Measurements from ENCODE around the gene NUP210. TPM values are rescaled to one million over a fixed set of nuclear protein-coding genes. Genes with fewer than 3 reads are reported as not detected.
"Not testable (repeated sequence)": the region's sequence is repeated elsewhere in the genome, so short reads cannot be mapped to it uniquely, and the experiment has no call there.

The NUP210 gene
- polyA plus RNA-seq, 1 of the 3 experiments (the other 2 are of a cell fraction), result 1.8 TPM

GRCh38 chr3:13430411-13430875, 10.3 kb upstream of the NUP210 start:
- H3K36me3 ChIP-seq (replicated peaks in 1 of 2; ENCODE audit: control insufficient read depth in 1 of 2, insufficient read depth in 2 of 2, low read length in 1 of 2); H4K20me1 ChIP-seq (ENCODE audit: insufficient read depth); H3K9ac ChIP-seq; H3K9me2 ChIP-seq; H3K4me1 ChIP-seq (ENCODE audit: control insufficient read depth in 1 of 2, insufficient read depth in 2 of 2, low read depth in 1 of 2, low read length in 1 of 2); H3K4me3 ChIP-seq (ENCODE audit: low read depth in 2 of 2, low read length in 1 of 2); H3K27ac ChIP-seq (ENCODE audit: low read depth in 2 of 2, low read length in 1 of 2); POLR2A ChIA-PET; H3K27me3 ChIP-seq (ENCODE audit: insufficient read depth); H2AFZ ChIP-seq (ENCODE audit: low read depth); DNase-seq; H3K4me2 ChIP-seq; H3F3A ChIP-seq (replicated peaks; ENCODE audit: insufficient read depth); H3K79me2 ChIP-seq (ENCODE audit: insufficient read depth); H3K9me3 ChIP-seq: not testable (repeated sequence)
- WGBS (ENCODE audit: low lambda C conversion rate), result 51% methylated on average over 2 of the region's 2 CpGs
- CTCF ChIA-PET, result interaction anchor here (1.2 kb wide), 1 partner anchor 22 kb away, joined by 6 read pairs; no protein-coding TSS in a partner anchor

GRCh38 chr3:13429631-13430291, 9.6 kb upstream of the NUP210 start:
- WGBS (ENCODE audit: low lambda C conversion rate), result 76% methylated on average over 8 of the region's 8 CpGs
- no peak overlapping the region for H3K27ac ChIP-seq (ENCODE audit: low read depth in 2 of 2, low read length in 1 of 2)
- H3K9me3 ChIP-seq, result no peaks in the 10 kb centered on the region
- no peaks in the 10 kb centered on the region; the same call in 1 of the 2 replicates for H3K27me3 ChIP-seq (ENCODE audit: insufficient read depth)
- H3K4me1 ChIP-seq (ENCODE audit: control insufficient read depth in 1 of 2, insufficient read depth in 2 of 2, low read depth in 1 of 2, low read length in 1 of 2), result no peaks in the 10 kb centered on the region
- no peak overlapping the region for H3K4me3 ChIP-seq (ENCODE audit: low read depth in 2 of 2, low read length in 1 of 2)
- no peaks in the 10 kb centered on the region for H3K79me2 ChIP-seq (ENCODE audit: insufficient read depth)
- H3K36me3 ChIP-seq (replicated peaks in 1 of 2; ENCODE audit: control insufficient read depth in 1 of 2, insufficient read depth in 2 of 2, low read length in 1 of 2), result no peaks in the 10 kb centered on the region
- H3F3A ChIP-seq (replicated peaks; ENCODE audit: insufficient read depth), result no peaks in the 10 kb centered on the region
- no peak for DNase-seq
- CTCF ChIA-PET, result interaction anchor here (0.6 to 1.2 kb wide), 2 partner anchors 23 to 71 kb away, joined by 3 to 6 read pairs; no protein-coding TSS in a partner anchor
- no peak overlapping the region for H2AFZ ChIP-seq (ENCODE audit: low read depth)
- no peaks in the 10 kb centered on the region for H4K20me1 ChIP-seq (ENCODE audit: insufficient read depth)
- no peak overlapping the region for H3K9ac ChIP-seq
- TF ChIP-seq FOSL2 (IDR thresholded peaks at IDR 0.05; ENCODE audit: borderline replicate concordance, low read depth) (no peak), GATA2 (CRISPR knock-in tag; IDR thresholded peaks at IDR 0.05) (no peak)
- no peak overlapping the region for H3K4me2 ChIP-seq
- no peaks in the 10 kb centered on the region for H3K9me2 ChIP-seq
- POLR2A ChIA-PET, result no interaction called here

GRCh38 chr3:13428678-13429077, 8.6 kb upstream of the NUP210 start:
- CTCF ChIA-PET, result interaction anchor here (1.0 to 1.8 kb wide), 3 partner anchors 11 to 452 kb away, joined by 4 to 5 read pairs (median 4); partner anchors contain the start of gene WNT7A
- H3K9ac ChIP-seq; H3K4me2 ChIP-seq; H4K20me1 ChIP-seq (ENCODE audit: insufficient read depth); H3K36me3 ChIP-seq (replicated peaks in 1 of 2; ENCODE audit: control insufficient read depth in 1 of 2, insufficient read depth in 2 of 2, low read length in 1 of 2); H3K27ac ChIP-seq (ENCODE audit: low read depth in 2 of 2, low read length in 1 of 2); DNase-seq; H3K9me2 ChIP-seq; H2AFZ ChIP-seq (ENCODE audit: low read depth); H3F3A ChIP-seq (replicated peaks; ENCODE audit: insufficient read depth); H3K27me3 ChIP-seq (ENCODE audit: insufficient read depth); H3K4me3 ChIP-seq (ENCODE audit: low read depth in 2 of 2, low read length in 1 of 2); H3K79me2 ChIP-seq (ENCODE audit: insufficient read depth); POLR2A ChIA-PET; H3K4me1 ChIP-seq (ENCODE audit: control insufficient read depth in 1 of 2, insufficient read depth in 2 of 2, low read depth in 1 of 2, low read length in 1 of 2); H3K9me3 ChIP-seq: not testable (repeated sequence)
- 46% methylated on average over 4 of the region's 4 CpGs for WGBS (ENCODE audit: low lambda C conversion rate)

Data from SK-N-SH (cell line).